ENCODE results near the gene AGPAT1.
"Not testable (repeated sequence)": the region's sequence is repeated elsewhere in the genome, so short reads cannot be mapped to it uniquely, and the experiment has no call there.

AGPAT1 gene

GRCh38 chr6:32212076-32212760, 36.3 kb upstream of the AGPAT1 start:
- no peak for DNase-seq (ENCODE audit: low spot score)
- ChIA-PET POLR2A (ENCODE audit: low non-redundant PET) (no interaction called here), CTCF (no interaction called here)
- TF ChIP-seq CTCF (conservative IDR thresholded peaks at IDR 0.05; ENCODE audit: low read depth): no peak
- no peak overlapping the region for H3K27ac ChIP-seq

GRCh38 chr6:32211432-32211831, 35.5 kb upstream of the AGPAT1 start:
- POLR2A ChIA-PET (ENCODE audit: low non-redundant PET): not testable (repeated sequence)

GRCh38 chr6:32210191-32210601, 34.3 kb upstream of the AGPAT1 start:
- ChIA-PET CTCF (no interaction called here), POLR2A (ENCODE audit: low non-redundant PET) (no interaction called here)
- TF ChIP-seq CTCF (conservative IDR thresholded peaks at IDR 0.05; ENCODE audit: low read depth): no peak
- DNase-seq (ENCODE audit: low spot score): no peak
- H3K27ac ChIP-seq: no peak overlapping the region

More at GRCh38 chr6:32211432-32211831, 35.5 kb upstream of the AGPAT1 start:
- H3K27ac ChIP-seq; DNase-seq (ENCODE audit: low spot score); CTCF ChIA-PET: not testable (repeated sequence)

- no peak for TF ChIP-seq CTCF (conservative IDR thresholded peaks at IDR 0.05; ENCODE audit: low read depth)
- no peak for DNase-seq (ENCODE audit: low spot score)
- H3K27ac ChIP-seq: no peak overlapping the region
- ChIA-PET POLR2A (ENCODE audit: low non-redundant PET) (no interaction called here), CTCF (no interaction called here)
Measured at GRCh38 chr6:32208996-32209395, 33.1 kb upstream of the AGPAT1 start.

GRCh38 chr6:32204268-32204715, 28.4 kb upstream of the AGPAT1 start:
- CTCF ChIA-PET: no interaction called here
- H3K27ac ChIP-seq: no peak overlapping the region

GRCh38 chr6:32203426-32204267, 27.8 kb upstream of the AGPAT1 start:
- ChIA-PET POLR2A (ENCODE audit: low non-redundant PET) (no interaction called here), CTCF (interaction anchor here (0.6 kb wide), 1 partner anchor 636 kb away, joined by 3 read pairs; no protein-coding TSS in a partner anchor)
- H3K27ac ChIP-seq: no peak overlapping the region
- TF ChIP-seq CTCF (conservative IDR thresholded peaks at IDR 0.05; ENCODE audit: low read depth): no peak
- no peak for DNase-seq (ENCODE audit: low spot score)

More at GRCh38 chr6:32204268-32204715, 28.4 kb upstream of the AGPAT1 start:
- no peak for DNase-seq (ENCODE audit: low spot score)
- POLR2A ChIA-PET (ENCODE audit: low non-redundant PET): no interaction called here
- TF ChIP-seq CTCF (conservative IDR thresholded peaks at IDR 0.05; ENCODE audit: low read depth): no peak

GRCh38 chr6:32202186-32202585, 26.3 kb upstream of the AGPAT1 start:
- no peak for DNase-seq (ENCODE audit: low spot score)
- TF ChIP-seq CTCF (conservative IDR thresholded peaks at IDR 0.05; ENCODE audit: low read depth): no peak
- H3K27ac ChIP-seq: no peak overlapping the region
- ChIA-PET CTCF (no interaction called here), POLR2A (ENCODE audit: low non-redundant PET) (no interaction called here)
